ENCODE results near the gene RAPGEF4. TPM values are rescaled to one million over a fixed set of nuclear protein-coding genes. Genes with fewer than 3 reads are reported as not detected.

RAPGEF4 gene
- polyA plus RNA-seq, 3 donors, result not detected

DNA sequence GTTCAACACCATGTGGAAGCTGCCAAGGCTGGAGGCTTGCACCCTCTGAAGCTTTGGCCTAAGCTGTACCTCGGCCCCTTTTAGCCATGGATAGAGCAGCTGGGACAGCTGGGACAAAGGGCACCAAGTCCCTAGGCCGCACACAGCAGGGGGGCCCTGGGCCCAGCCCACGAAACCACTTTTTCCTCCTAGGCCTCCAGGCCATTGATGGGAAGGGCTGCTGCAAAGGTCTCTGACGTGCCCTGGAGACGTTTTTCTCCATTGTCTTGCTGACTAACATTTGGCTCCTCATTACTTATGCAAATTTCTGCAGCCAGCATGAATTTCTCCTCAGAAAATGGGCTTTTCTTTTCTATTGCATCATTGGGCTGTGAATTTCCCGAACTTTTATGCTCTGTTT, 13.7 kb downstream of the RAPGEF4 start:
- H3K27me3 ChIP-seq (ENCODE audit: control insufficient read depth in 2 of 2, insufficient read depth in 2 of 2, low read length in 2 of 2), result peaks cover 0 to 3% of the 10 kb centered on the region in 2 donors
- H3K27me3 Mint-ChIP-seq (ENCODE audit: low read depth in 3 of 3), result no peaks in the 10 kb centered on the region
- WGBS (ENCODE audit: insufficient coverage), result 90% methylated on average over 6 of the region's 6 CpGs
- TF ChIP-seq, protein P1, sequence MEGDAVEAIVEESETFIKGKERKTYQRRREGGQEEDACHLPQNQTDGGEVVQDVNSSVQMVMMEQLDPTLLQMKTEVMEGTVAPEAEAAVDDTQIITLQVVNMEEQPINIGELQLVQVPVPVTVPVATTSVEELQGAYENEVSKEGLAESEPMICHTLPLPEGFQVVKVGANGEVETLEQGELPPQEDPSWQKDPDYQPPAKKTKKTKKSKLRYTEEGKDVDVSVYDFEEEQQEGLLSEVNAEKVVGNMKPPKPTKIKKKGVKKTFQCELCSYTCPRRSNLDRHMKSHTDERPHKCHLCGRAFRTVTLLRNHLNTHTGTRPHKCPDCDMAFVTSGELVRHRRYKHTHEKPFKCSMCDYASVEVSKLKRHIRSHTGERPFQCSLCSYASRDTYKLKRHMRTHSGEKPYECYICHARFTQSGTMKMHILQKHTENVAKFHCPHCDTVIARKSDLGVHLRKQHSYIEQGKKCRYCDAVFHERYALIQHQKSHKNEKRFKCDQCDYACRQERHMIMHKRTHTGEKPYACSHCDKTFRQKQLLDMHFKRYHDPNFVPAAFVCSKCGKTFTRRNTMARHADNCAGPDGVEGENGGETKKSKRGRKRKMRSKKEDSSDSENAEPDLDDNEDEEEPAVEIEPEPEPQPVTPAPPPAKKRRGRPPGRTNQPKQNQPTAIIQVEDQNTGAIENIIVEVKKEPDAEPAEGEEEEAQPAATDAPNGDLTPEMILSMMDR (IDR thresholded peaks at IDR 0.05), result no peak
- H3K4me3 ChIP-seq (replicated peaks in 1 of 3; ENCODE audit: low read depth in 2 of 3, low read length in 3 of 3), result no peak overlapping the region
- H4K20me1 ChIP-seq (ENCODE audit: insufficient read depth, low read length), result no peaks in the 10 kb centered on the region
- peaks cover 2 to 7% of the 10 kb centered on the region in 2 donors for H3K9me3 ChIP-seq (replicated peaks in 1 of 2; ENCODE audit: control insufficient read depth in 1 of 2, insufficient read depth in 1 of 2, low read length in 2 of 2)
- no peak overlapping the region for H3K9ac ChIP-seq (ENCODE audit: insufficient read depth, low read length, poor library complexity, severe bottlenecking)
- no peak overlapping the region for H3K27ac Mint-ChIP-seq
- H2AFZ ChIP-seq (ENCODE audit: insufficient read depth, low read depth, low read length, poor library complexity, severe bottlenecking), result no peak overlapping the region
- H3K9me3 Mint-ChIP-seq, result peaks cover 0 to 11% (median 3%) of the 10 kb centered on the region in 7 donors
- H3K4me1 ChIP-seq (ENCODE audit: control insufficient read depth in 1 of 2, insufficient read depth in 2 of 2, low read length in 2 of 2), result no peaks in the 10 kb centered on the region
- intact Hi-C loops (cut with micrococcal nuclease), result no loop called here
- no peak for DNase-seq
- H3K36me3 Mint-ChIP-seq, result no peaks in the 10 kb centered on the region
- peaks cover 2% of the 10 kb centered on the region for H3K4me1 Mint-ChIP-seq
- no peak overlapping the region for H3K4me2 ChIP-seq (replicated peaks; ENCODE audit: extremely low read depth, low read length, poor library complexity, severe bottlenecking)
- H3K27ac ChIP-seq (ENCODE audit: low read depth in 1 of 2, low read length in 2 of 2), result no peak overlapping the region
- H3K36me3 ChIP-seq (replicated peaks in 1 of 2; ENCODE audit: control insufficient read depth in 1 of 2, insufficient read depth in 2 of 2, low read length in 2 of 2), result no peaks in the 10 kb centered on the region
- H3K4me3 Mint-ChIP-seq, result no peak overlapping the region
- H3K79me2 ChIP-seq (ENCODE audit: insufficient read depth, low read length), result no peaks in the 10 kb centered on the region

DNA sequence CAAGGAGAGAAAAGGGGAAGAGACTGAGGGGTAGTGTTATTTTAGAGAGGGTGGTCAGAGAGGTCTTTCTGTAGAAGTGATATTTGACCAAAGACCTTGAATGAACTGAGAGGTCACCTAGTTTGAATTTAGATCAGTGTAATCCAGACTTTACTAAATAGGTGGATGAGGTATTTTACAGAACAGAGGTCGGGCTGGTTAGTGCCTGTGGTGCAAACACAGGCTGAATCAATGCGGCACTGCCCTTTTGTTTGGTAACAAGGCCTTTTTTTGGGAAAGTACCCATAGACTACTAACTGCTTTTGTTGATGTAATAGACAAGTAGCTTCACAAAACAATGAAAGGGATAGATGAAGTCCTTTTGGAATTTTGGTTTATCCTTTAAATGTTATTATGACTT, 15.9 kb downstream of the RAPGEF4 start:
- intact Hi-C loops (cut with micrococcal nuclease), result no loop called here
- peaks cover 0 to 11% of the 10 kb centered on the region in 2 donors for H3K9me3 ChIP-seq (replicated peaks in 1 of 2; ENCODE audit: control insufficient read depth in 1 of 2, insufficient read depth in 1 of 2, low read length in 2 of 2)
- no peak overlapping the region for H3K27ac Mint-ChIP-seq

More for the DNA sequence above, 15.9 kb downstream of the RAPGEF4 start:
- Histone ChIP-seq H3K36me3 (replicated peaks in 1 of 2; ENCODE audit: control insufficient read depth in 1 of 2, insufficient read depth in 2 of 2, low read length in 2 of 2) (no peaks in the 10 kb centered on the region), H3K79me2 (ENCODE audit: insufficient read depth, low read length) (no peaks in the 10 kb centered on the region), H2AFZ (ENCODE audit: insufficient read depth, low read depth, low read length, poor library complexity, severe bottlenecking) (no peak overlapping the region), H3K4me1 (ENCODE audit: control insufficient read depth in 1 of 2, insufficient read depth in 2 of 2, low read length in 2 of 2) (no peaks in the 10 kb centered on the region), H3K4me3 (replicated peaks in 1 of 3; ENCODE audit: low read depth in 2 of 3, low read length in 3 of 3) (no peak overlapping the region), H3K27ac (ENCODE audit: low read depth in 1 of 2, low read length in 2 of 2) (no peak overlapping the region), H3K27me3 (ENCODE audit: control insufficient read depth in 2 of 2, insufficient read depth in 2 of 2, low read length in 2 of 2) (peaks cover 0 to 2% of the 10 kb centered on the region in 2 donors), H3K9ac (ENCODE audit: insufficient read depth, low read length, poor library complexity, severe bottlenecking) (no peak overlapping the region), H4K20me1 (ENCODE audit: insufficient read depth, low read length) (no peaks in the 10 kb centered on the region), H3K4me2 (replicated peaks; ENCODE audit: extremely low read depth, low read length, poor library complexity, severe bottlenecking) (no peak overlapping the region)
- TF ChIP-seq, protein P1 (IDR thresholded peaks at IDR 0.05), result no peak
- peaks cover 2 to 4% (median 3%) of the 10 kb centered on the region in 3 donors for H3K27me3 Mint-ChIP-seq (ENCODE audit: low read depth in 3 of 3)
- H3K4me1 Mint-ChIP-seq, result peaks cover 2% of the 10 kb centered on the region
- WGBS (ENCODE audit: insufficient coverage), result no CpG with 5 or more reads among the region's 2 CpGs
- H3K36me3 Mint-ChIP-seq, result no peaks in the 10 kb centered on the region
- no peak overlapping the region for H3K4me3 Mint-ChIP-seq
- H3K9me3 Mint-ChIP-seq, result peaks cover 0 to 7% (median 2%) of the 10 kb centered on the region in 7 donors
- no peak for DNase-seq
